C1 segment of cervical spinal cord (tissue), 14 donors: ENCODE results near the gene EOLA1.
"Not testable (repeated sequence)": the region's sequence is repeated elsewhere in the genome, so short reads cannot be mapped to it uniquely, and the experiment has no call there.

Experiments used
- DNase-seq, 14 donors: peaks; one replicate each; lab custom pipeline; 2025; lab: John Stamatoyannopoulos, UW

EOLA1 gene

DNA sequence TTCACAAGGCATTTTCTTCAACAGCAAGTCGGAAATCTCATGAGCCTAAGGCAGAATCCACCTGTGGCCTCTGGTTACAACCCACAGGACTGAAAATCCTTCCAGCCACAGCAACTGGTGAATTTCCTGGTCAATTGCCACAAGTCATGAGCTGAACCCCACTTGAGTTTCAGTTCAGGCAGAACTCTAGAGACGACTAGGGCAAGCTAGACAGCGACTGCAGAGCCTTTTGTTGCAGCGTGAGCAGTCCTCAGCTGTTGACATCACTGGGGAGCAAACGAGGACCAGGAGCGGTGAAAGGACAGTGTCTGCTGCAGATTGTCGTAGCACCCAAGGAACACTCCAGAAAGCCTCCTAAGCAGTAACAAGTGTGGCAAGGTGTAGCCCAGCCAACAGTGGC lies 55.1 kb downstream of the EOLA1 start:
- not testable (repeated sequence) for DNase-seq
